Adrenal gland (tissue), 5 donors: ENCODE results near the gene HRNR.

Experiments
- CTCF ChIP-seq, 6 experiments: fragments of 450-650 bp in 4 of 6; fragments of 200-600 bp in 2 of 6; sonication (generic) in 1 of 6; IDR thresholded peaks; 1 replicate in 5 of 6; 2 replicates in 1 of 6; pipeline versions ENCODE4 v1.5.1 to v1.8.0; 2016 to 2021; ENCODE audit warnings: antibody characterized with exemption in 6 of 6, mild to moderate bottlenecking in 2 of 6, moderate library complexity in 1 of 6
- POLR2A ChIP-seq, 2 donors: fragments of 450-650 bp; IDR thresholded peaks; one replicate each; pipeline ENCODE4 v1.6.1; 2017; ENCODE audit warnings: antibody characterized with exemption in 2 of 2, mild to moderate bottlenecking in 2 of 2, moderate library complexity in 1 of 2
- donor health status: DM: no; HTN: no; CAD: no.

DNA sequence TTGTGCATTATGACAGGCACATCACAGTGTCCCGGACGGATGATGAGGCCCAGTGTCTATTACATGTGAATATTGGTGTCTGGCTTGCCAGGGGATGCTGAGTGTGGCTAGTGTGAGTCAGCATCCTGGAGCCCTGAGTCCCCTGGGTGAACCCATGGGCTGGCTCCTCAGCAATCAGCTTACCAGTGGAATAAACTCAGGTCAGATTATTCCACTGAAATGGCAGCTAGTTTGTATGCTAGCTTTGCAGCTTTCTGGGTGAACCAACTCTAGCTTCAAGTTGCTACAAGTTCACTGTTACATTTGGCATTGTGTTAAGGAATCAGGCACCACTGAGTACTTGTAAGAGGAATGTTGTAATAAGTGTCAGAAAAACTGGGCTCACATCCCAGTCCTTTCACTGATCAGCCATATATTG is 41.0 kb downstream of the HRNR start:
- TF ChIP-seq CTCF (IDR thresholded peaks at IDR 0.05) (no peak), POLR2A (IDR thresholded peaks at IDR 0.05) (no peak)
